CD4-positive, alpha-beta T cell treated with Interferon gamma for 1 hour (primary cell): ENCODE data around the gene RIN3.

Source experiments
- DNase-seq: peaks from one replicate; pipeline ENCODE4 v3.0.0-alpha.2; 2020

Gene RIN3

GRCh38 chr14:92695562-92695961 lies 182.0 kb downstream of the RIN3 start:
- DNase-seq, result no peak

- no peak for DNase-seq
Measured at GRCh38 chr14:92696366-92696765, 182.8 kb downstream of the RIN3 start.

DNA sequence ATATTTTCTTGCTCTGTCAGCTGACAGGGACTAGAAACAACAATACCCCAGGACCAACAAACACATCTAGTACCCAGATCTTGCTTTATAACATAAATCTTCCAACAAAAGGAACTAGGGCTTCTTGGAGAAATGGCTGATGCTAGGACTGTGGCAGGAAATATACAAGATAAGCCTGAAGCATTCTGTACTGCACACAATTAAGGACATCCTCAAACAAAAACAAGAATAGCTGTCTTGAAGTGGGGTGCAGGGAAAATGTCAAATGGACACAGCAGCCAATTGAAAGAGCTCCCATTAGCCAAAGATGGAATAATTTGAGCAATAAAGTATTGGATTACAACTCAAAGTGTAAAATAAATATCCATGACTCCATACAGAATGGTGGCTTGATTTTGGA lies 184.8 kb downstream of the RIN3 start:
- DNase-seq, result no peak

DNA sequence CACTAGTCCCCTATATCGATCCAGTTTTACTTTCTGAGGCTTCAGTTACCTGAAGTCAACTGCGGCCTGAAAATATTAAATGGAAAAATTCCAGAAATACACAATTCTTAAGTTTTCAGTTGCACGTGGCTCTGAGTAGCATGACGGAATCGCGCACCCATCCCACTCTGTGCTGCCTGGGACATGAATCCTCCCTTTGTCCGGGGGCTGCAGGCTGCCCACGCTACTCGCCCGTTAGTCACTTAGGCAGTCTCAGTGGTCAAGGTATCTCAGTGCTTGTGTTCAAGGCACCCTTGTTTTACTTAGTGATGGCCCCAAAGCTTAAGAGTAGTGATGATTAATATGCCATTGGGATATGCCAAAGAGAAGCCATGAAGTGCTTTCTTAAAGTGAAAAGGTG lies 188.2 kb downstream of the RIN3 start:
- DNase-seq, result no peak

GRCh38 chr14:92702441-92702918 lies 188.9 kb downstream of the RIN3 start:
- no peak for DNase-seq

GRCh38 chr14:92703516-92703915 lies 189.9 kb downstream of the RIN3 start:
- no peak for DNase-seq

GRCh38 chr14:92704036-92704804 lies 190.6 kb downstream of the RIN3 start:
- peak; percentile 75 for DNase-seq

GRCh38 chr14:92704821-92705220 lies 191.2 kb downstream of the RIN3 start:
- no peak for DNase-seq

DNA sequence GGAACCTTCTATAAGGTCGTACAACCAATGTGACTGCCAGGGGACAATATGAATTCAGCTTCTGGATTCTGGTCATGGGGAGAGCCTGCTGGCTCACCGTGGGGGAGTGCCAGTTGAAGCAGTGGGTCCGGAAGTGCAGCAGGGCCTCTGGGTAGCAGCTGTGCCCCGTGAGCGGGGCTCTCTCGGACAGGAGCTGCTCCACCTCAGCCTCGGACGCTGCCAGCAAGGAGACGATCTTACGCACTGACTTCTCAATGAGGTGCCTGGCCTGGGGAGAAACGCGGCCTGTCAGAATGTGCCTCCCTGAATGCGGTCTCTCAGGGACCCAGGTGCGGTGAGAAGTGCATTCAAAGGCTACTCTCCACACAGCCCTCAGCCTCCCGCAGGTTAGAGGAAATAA lies 192.8 kb downstream of the RIN3 start:
- DNase-seq, result no peak

DNA sequence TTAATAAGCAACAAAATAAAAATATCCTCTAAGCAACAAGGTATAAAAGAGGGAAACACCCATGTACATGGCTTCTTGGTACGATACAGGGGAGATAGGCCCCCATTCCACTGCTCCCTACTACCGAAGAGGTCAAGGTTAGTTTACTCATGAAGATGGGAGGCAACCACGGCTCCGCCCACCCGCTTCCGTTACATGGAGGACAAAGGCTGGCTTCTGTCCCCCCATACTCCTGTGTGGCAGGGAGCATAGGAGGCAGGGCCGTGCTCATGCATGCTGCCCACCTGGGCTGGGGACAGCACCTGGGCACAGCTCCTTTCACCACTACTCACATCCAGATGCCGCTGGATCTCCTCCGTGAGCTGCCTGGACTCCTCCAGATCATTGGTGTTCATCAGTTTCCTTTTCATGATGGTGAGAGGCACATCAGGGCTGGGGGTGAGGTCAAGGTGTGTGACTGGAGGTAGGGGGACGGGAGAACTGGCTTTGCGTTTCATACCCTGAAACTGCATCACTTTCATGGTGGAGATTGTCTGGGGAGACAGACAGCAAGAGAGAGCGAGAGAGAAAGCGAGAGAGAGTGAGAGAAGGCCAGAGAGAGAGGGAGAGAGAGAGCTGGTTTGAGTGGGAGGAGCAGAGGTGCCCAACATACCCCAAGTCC lies 195.9 kb downstream of the RIN3 start:
- DNase-seq, result no peak

DNA sequence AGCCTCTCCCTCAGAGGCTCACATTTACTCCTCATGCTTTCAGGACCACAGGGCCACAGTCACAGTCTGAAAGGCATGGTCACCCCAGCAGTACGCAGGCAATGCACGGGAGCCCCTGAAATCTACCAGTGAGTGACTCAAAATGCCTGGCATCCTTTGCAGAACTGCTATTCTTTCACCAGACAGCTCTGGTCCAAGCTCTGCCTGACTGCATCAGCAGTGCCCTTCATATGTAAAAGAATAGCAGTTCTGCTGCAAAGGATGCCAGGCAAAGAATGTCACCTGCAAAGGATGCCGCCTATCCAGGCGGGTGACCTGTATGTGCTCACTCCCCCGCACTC lies 196.4 kb downstream of the RIN3 start:
- DNase-seq, result no peak

GRCh38 chr14:92711976-92712653 lies 198.5 kb downstream of the RIN3 start:
- DNase-seq, result no peak

DNA sequence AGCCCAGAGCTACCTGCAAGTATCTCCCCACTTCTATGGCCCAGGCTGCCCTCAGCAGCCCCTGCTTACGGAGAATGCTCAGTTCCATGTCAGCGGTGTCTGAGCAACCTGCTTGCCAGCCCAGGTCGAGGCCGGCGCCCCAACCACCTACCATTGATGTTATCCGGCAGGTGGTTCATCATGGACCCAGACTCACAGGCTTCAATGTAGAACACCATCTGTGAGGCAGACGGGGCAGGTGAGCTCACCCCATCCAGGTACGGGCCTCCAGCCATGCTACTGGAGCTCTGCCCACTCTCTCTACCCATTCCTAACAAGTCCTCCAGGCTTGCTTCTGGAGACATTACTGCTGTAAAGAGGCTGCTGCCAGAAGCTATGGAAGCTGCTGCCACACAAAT lies 199.1 kb downstream of the RIN3 start:
- no peak for DNase-seq

- peak; percentile 70 for DNase-seq
Measured at GRCh38 chr14:92714739-92715307, 201.2 kb downstream of the RIN3 start.

- no peak for DNase-seq
Measured at GRCh38 chr14:92716131-92716530, 202.6 kb downstream of the RIN3 start.

- no peak for DNase-seq
Measured at GRCh38 chr14:92717571-92718042, 204.0 kb downstream of the RIN3 start.

- DNase-seq, result no peak
Measured at GRCh38 chr14:92718664-92719063, 205.1 kb downstream of the RIN3 start.

DNA sequence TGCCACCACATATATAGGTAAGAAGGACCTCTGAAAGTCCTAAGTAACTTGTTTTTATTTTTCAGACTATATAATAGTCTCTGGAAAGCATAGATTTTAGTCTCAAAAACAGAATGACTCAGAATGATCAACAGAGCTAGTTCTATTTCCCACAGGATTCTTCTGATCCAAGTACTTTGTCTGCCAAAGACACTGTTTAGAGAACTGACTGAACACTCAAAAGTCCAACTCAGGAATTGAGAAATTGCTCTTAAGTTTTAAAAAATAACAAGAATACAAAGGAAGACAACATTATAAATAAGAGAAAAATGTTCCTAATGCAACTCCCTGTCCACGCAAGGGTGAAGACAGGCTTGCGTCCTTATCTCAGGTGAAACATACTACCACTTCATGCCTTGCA lies 205.8 kb downstream of the RIN3 start:
- DNase-seq, result no peak

GRCh38 chr14:92719890-92720323 lies 206.3 kb downstream of the RIN3 start:
- no peak for DNase-seq

DNA sequence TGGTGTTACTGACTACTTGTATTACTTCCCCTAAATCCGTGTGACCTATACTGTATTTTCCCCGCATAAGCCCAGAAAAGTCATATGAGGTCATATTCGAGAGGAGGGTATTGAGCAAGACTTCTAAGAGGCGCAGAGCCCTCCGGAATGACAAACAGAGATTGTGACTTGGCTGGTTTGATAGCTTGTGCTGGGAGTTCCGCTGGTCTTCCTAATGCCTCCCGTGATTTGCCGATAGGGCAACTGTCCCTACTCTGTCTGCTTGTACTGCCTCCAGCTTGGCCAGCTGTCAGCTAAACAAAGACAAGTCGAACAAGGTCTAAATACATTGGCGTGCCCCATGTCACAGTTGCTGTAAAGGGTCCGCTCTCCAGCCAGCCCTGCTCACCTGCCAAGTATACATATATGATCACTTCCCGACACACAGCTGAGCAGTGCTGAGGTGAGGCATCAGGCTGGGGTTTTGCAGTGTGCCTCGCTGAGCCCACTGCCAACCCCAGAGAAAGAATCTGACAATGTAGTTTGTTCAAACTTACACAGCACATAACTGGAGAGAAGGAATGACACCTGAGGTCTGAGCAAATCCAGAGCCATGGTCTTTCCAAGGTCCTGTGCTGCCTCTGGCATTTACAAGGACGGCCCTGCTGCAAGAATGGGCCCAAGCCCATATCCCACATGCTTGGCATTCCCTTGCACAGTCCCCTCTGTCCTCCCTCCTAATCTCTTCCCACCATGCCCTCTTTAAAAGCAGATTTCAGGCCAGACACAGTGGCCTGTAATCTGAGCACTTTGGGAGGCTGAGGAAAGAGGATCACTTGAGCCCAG lies 211.1 kb downstream of the RIN3 start:
- DNase-seq, result peak; percentile 51

- peak; percentile 76 for DNase-seq
Measured at GRCh38 chr14:92726135-92726932, 212.8 kb downstream of the RIN3 start.

DNA sequence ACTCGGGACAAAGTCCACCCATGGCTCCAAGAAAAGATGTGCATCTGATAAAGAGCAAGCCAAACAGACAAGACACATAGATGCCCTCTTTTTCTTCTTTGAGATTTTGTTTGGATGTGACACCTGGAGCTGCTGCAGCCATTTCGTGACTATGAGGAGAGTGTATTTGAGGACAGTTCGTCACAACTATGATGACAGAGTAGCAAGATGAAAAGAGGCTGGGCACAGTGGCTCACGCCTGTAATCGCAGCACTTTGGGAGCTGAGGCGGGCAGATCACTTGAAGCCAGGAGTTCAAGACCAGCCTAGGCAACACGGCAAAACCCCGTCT lies 213.3 kb downstream of the RIN3 start:
- no peak for DNase-seq
